HepG2 (cell line): ENCODE data around the gene NPPC. TPM values are rescaled to one million over a fixed set of nuclear protein-coding genes. Genes with fewer than 3 reads are reported as not detected.
A peak's percentile ranks its signal among the peaks of the same experiment; 100 is the strongest.

Source experiments
- ATM ChIP-seq: fragments of 450-650 bp; IDR thresholded peaks from 2 replicates; pipeline ENCODE4 v1.7.1; 2017; ENCODE audit warnings: mild to moderate bottlenecking, borderline replicate concordance
- CC2D1A ChIP-seq: sonication (generic); formaldehyde crosslinking; IDR thresholded peaks from 2 replicates; pipeline ENCODE4 v1.8.1; 2023; ENCODE audit warnings: mild to moderate bottlenecking, missing genetic modification reagents
- CCDC6 ChIP-seq: sonication (generic); formaldehyde crosslinking; IDR thresholded peaks from 2 replicates; pipeline ENCODE4 v1.8.1; 2022; ENCODE audit warnings: mild to moderate bottlenecking, missing genetic modification reagents, moderate library complexity
- FOXA3 ChIP-seq: IDR thresholded peaks from 2 replicates; pipeline ENCODE4 v1.6.1; 2016; ENCODE audit warnings: missing genetic modification reagents, missing compliant biosample characterization
- NONO ChIP-seq, 2 experiments: fragments of 450-650 bp in 1 of 2; sonication (generic) in 1 of 2; formaldehyde crosslinking in 1 of 2; IDR thresholded peaks in 1 of 2; conservative IDR thresholded peaks in 1 of 2; 2 replicates each; pipeline versions ENCODE4 v1.6.1 to v1.8.0; 2017 to 2022; ENCODE audit warnings: mild to moderate bottlenecking in 1 of 2, missing genetic modification reagents in 1 of 2, moderate library complexity in 1 of 2
- SRSF9 ChIP-seq: fragments of 200-400 bp; formaldehyde crosslinking; IDR thresholded peaks from 2 replicates; pipeline ENCODE4 v1.6.1; 2018; ENCODE audit warnings: borderline replicate concordance, mild to moderate bottlenecking, low read depth, low read length; ENCODE audit not compliant: insufficient read depth, poor library complexity, severe bottlenecking
- XRCC5 ChIP-seq: fragments of 200-400 bp; formaldehyde crosslinking; optimal IDR thresholded peaks from 2 replicates; pipeline ENCODE3; 2017; ENCODE audit warnings: mild to moderate bottlenecking, low read length
- ZBTB21 ChIP-seq: sonication (generic); formaldehyde crosslinking; IDR thresholded peaks from 2 replicates; pipeline ENCODE4 v1.4.0; 2020; ENCODE audit warnings: missing genetic modification reagents
- ZMYM4 ChIP-seq: sonication (generic); formaldehyde crosslinking; IDR thresholded peaks from 2 replicates; pipeline ENCODE4 v1.8.1; 2023; ENCODE audit warnings: mild to moderate bottlenecking, missing genetic modification reagents
- ZNF274 ChIP-seq: sonication (generic); formaldehyde crosslinking; IDR thresholded peaks from 2 replicates; pipeline ENCODE4 v1.5.1; 2020; ENCODE audit warnings: mild to moderate bottlenecking, missing genetic modification reagents
- ZNF337 ChIP-seq: sonication (generic); formaldehyde crosslinking; IDR thresholded peaks from 2 replicates; pipeline ENCODE4 v1.5.1; 2020; ENCODE audit warnings: missing genetic modification reagents, low read depth, mild to moderate bottlenecking, borderline replicate concordance
- ZNF441 ChIP-seq: sonication (generic); formaldehyde crosslinking; IDR thresholded peaks from 2 replicates; pipeline ENCODE4 v1.7.0; 2021; ENCODE audit warnings: missing genetic modification reagents, borderline replicate concordance
- ZNF569 ChIP-seq: sonication (generic); formaldehyde crosslinking; IDR thresholded peaks from 2 replicates; pipeline ENCODE4 v1.5.0; 2020; ENCODE audit warnings: mild to moderate bottlenecking, missing genetic modification reagents, moderate library complexity, borderline replicate concordance
- polyA plus RNA-seq, 8 experiments: library from polyadenylated mRNA; depleted of rRNA in 3 of 8; stranded (reverse) in 7 of 8; unstranded in 1 of 8; fragments of >200 nt; fragmentation: Illumina TruSeq in 4 of 8; extraction: Trizol in 4 of 8; gene quantifications; 2 replicates each; pipeline versions ENCODE4 v1.2.1 to v1.2.3, GENCODE V29; 2011 to 2016; ENCODE audit warnings: low read depth in 4 of 8, missing spikeins in 1 of 8, mixed read lengths in 1 of 8; ENCODE audit not compliant: insufficient read depth in 1 of 8
- total RNA-seq, 5 experiments: library from RNA; depleted of rRNA; stranded (reverse); fragments of >200 nt; fragmentation: Illumina TruSeq; extraction: Trizol; gene quantifications; 2 replicates each; pipeline ENCODE4 v1.2.3, GENCODE V29; 2016; ENCODE audit warnings: low read depth in 1 of 5
- TF ChIP-seq, protein P1 (sequence below): sonication (generic); formaldehyde crosslinking; IDR thresholded peaks from 2 replicates; pipeline ENCODE4 v1.8.0; 2023; ENCODE audit warnings: mild to moderate bottlenecking, missing genetic modification reagents
- TF ChIP-seq, protein P2 (sequence below): sonication (generic); formaldehyde crosslinking; IDR thresholded peaks from 2 replicates; pipeline ENCODE4 v1.4.0; 2020; ENCODE audit warnings: missing genetic modification reagents, borderline replicate concordance
- TF ChIP-seq, protein P3 (sequence below): IDR thresholded peaks from 2 replicates; pipeline ENCODE4 v1.6.1; 2016; ENCODE audit warnings: control low read depth
- TF ChIP-seq, protein P4 (sequence below): IDR thresholded peaks from 2 replicates; pipeline ENCODE4 v1.6.1; 2016; ENCODE audit warnings: missing genetic modification reagents, missing compliant biosample characterization
- TF ChIP-seq, protein P5 (sequence below): sonication (generic); formaldehyde crosslinking; IDR thresholded peaks from 2 replicates; pipeline ENCODE4 v1.4.0; 2020; ENCODE audit warnings: missing genetic modification reagents
- TF ChIP-seq, protein P6 (sequence below): sonication (generic); formaldehyde crosslinking; IDR thresholded peaks from 2 replicates; pipeline ENCODE4 v1.4.0; 2020; ENCODE audit warnings: missing genetic modification reagents

Gene NPPC
- total and polyA plus RNA-seq, 2 of the 13 experiments (the other 11 are each of a cell fraction or from before 2014, with no cell fraction given) = 0.11 TPM; not detected in 1

DNA sequence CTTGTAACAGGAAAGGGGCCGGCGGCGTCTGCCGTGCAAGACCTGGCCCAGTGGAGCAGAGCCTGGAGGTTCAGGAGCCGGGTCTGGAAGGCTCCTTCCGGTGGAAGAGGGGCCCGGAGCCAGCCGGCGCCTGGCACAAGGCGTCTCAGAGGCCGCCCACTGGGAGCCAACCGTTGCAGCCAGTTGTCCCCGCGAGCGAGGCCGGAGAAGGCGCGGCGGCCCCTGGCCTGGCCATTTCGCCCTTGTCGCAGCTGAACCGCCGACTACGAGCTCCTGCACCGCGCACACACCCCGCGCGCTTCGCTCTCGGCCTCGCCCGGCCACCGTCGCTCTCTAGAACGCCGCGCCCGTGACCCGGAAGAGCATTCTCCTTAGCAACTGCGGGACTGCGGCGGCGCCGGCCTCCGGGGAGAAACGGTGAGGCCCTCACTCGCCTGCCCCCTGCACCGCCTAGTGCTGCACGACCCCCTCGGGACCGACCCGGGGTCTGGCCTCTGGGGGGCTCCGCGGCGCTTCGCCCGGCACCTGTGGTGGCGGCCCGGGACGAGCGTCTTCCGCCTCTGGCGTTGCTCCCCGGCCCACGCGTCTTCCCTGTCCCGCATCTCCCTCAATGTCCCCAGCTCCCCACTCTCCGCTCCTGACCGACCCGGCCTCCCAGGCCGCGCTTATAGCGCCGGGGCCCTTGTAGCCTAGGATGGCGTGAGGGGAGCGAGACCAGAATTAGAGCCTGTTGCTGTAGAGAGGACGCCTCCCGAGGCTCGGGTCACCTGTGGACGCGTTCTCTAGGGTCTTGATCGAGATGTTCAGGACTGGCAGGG is 35.4 kb upstream of the NPPC start, which contains the start of gene DIS3L2 (continued):
- peak; percentile 91; the same call in 1 of the 2 replicates for TF ChIP-seq CCDC6 (CRISPR knock-in tag)
- TF ChIP-seq ZMYM4 (CRISPR knock-in tag) = peak; percentile 95
- TF ChIP-seq, protein P1, sequence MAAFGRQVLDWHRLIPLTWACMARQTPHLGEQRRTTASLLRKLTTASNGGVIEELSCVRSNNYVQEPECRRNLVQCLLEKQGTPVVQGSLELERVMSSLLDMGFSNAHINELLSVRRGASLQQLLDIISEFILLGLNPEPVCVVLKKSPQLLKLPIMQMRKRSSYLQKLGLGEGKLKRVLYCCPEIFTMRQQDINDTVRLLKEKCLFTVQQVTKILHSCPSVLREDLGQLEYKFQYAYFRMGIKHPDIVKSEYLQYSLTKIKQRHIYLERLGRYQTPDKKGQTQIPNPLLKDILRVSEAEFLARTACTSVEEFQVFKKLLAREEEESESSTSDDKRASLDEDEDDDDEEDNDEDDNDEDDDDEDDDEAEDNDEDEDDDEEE (CRISPR knock-in tag) = peak; percentile 94
- TF ChIP-seq, protein P2, sequence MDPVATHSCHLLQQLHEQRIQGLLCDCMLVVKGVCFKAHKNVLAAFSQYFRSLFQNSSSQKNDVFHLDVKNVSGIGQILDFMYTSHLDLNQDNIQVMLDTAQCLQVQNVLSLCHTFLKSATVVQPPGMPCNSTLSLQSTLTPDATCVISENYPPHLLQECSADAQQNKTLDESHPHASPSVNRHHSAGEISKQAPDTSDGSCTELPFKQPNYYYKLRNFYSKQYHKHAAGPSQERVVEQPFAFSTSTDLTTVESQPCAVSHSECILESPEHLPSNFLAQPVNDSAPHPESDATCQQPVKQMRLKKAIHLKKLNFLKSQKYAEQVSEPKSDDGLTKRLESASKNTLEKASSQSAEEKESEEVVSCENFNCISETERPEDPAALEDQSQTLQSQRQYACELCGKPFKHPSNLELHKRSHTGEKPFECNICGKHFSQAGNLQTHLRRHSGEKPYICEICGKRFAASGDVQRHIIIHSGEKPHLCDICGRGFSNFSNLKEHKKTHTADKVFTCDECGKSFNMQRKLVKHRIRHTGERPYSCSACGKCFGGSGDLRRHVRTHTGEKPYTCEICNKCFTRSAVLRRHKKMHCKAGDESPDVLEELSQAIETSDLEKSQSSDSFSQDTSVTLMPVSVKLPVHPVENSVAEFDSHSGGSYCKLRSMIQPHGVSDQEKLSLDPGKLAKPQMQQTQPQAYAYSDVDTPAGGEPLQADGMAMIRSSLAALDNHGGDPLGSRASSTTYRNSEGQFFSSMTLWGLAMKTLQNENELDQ (CRISPR knock-in tag) = no peak
- no peak for TF ChIP-seq SRSF9
- peak; percentile 89; the same call in 1 of the 2 replicates for TF ChIP-seq ZNF337 (CRISPR knock-in tag)
- no peak for TF ChIP-seq NONO (IDR thresholded peaks at IDR 0.05)
- peak; percentile 96 for TF ChIP-seq NONO (CRISPR knock-in tag; conservative IDR thresholded peaks at IDR 0.05)
- TF ChIP-seq, protein P3, sequence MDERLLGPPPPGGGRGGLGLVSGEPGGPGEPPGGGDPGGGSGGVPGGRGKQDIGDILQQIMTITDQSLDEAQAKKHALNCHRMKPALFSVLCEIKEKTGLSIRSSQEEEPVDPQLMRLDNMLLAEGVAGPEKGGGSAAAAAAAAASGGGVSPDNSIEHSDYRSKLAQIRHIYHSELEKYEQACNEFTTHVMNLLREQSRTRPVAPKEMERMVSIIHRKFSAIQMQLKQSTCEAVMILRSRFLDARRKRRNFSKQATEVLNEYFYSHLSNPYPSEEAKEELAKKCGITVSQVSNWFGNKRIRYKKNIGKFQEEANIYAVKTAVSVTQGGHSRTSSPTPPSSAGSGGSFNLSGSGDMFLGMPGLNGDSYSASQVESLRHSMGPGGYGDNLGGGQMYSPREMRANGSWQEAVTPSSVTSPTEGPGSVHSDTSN (CRISPR knock-in tag) = no peak
- TF ChIP-seq ZBTB21 = no peak
- TF ChIP-seq, protein P4, sequence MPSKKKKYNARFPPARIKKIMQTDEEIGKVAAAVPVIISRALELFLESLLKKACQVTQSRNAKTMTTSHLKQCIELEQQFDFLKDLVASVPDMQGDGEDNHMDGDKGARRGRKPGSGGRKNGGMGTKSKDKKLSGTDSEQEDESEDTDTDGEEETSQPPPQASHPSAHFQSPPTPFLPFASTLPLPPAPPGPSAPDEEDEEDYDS (CRISPR knock-in tag) = peak; percentile 70; the same call in 1 of the 2 replicates
- TF ChIP-seq XRCC5 = peak; percentile 20
- peak; percentile 63 for TF ChIP-seq FOXA3
- TF ChIP-seq, protein P5, sequence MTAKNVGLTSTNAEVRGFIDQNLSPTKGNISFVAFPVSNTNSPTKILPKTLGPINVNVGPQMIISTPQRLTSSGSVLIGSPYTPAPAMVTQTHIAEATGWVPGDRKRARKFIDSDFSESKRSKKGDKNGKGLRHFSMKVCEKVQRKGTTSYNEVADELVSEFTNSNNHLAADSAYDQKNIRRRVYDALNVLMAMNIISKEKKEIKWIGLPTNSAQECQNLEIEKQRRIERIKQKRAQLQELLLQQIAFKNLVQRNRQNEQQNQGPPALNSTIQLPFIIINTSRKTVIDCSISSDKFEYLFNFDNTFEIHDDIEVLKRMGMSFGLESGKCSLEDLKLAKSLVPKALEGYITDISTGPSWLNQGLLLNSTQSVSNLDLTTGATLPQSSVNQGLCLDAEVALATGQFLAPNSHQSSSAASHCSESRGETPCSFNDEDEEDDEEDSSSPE (CRISPR knock-in tag) = peak; percentile 79; the same call in 1 of the 2 replicates
- peak; percentile 94; the same call in 1 of the 2 replicates for TF ChIP-seq ZNF569 (CRISPR knock-in tag)
- 0 out of 2 replicates have a peak, but pooled peaks have one; percentile 41 for TF ChIP-seq ZNF441
- TF ChIP-seq ZNF274 = peak; percentile 78; the same call in 1 of the 2 replicates
- TF ChIP-seq, protein P6, sequence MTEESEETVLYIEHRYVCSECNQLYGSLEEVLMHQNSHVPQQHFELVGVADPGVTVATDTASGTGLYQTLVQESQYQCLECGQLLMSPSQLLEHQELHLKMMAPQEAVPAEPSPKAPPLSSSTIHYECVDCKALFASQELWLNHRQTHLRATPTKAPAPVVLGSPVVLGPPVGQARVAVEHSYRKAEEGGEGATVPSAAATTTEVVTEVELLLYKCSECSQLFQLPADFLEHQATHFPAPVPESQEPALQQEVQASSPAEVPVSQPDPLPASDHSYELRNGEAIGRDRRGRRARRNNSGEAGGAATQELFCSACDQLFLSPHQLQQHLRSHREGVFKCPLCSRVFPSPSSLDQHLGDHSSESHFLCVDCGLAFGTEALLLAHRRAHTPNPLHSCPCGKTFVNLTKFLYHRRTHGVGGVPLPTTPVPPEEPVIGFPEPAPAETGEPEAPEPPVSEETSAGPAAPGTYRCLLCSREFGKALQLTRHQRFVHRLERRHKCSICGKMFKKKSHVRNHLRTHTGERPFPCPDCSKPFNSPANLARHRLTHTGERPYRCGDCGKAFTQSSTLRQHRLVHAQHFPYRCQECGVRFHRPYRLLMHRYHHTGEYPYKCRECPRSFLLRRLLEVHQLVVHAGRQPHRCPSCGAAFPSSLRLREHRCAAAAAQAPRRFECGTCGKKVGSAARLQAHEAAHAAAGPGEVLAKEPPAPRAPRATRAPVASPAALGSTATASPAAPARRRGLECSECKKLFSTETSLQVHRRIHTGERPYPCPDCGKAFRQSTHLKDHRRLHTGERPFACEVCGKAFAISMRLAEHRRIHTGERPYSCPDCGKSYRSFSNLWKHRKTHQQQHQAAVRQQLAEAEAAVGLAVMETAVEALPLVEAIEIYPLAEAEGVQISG (CRISPR knock-in tag) = peak; percentile 96
- TF ChIP-seq ATM = no peak
- TF ChIP-seq CC2D1A = no peak
